ENCODE data around the gene PRF1.

The PRF1 gene

DNA sequence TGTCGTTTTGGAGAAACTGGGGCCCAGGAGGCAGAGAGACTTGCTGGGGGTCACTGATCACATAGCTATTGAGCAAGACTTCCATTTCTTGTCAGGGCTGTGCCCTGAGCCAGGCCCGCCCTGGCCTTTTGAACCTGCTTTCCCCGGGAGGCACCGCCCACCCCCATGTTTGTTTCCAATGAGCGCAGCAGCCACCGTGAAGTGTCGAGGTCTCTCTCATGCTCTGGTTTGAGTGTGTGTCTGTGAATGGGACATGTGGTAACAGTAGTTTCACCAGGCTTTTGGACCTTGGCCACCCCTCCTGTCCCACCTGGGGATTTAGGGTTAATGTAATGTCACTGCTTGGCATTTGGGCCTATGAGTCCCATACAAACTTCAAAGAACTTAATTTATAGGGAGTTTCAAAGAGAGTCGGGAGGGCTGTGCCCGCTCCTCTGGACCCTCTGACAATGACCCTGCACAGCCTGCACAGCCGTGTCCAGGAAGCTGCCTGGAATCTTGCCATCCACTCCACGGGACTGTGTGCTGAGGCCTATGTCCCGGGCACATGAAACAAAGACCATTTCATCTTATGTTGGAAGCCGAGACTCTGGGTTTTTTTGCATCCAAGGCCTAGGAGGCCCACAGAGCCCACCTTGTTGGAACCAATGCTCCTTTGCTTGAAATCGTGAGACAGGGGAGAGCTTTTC, 6.3 kb downstream of the PRF1 start:
- DNase-seq (ENCODE audit: extremely low read depth in 1 of 2, low read depth in 1 of 2): no peak

DNA sequence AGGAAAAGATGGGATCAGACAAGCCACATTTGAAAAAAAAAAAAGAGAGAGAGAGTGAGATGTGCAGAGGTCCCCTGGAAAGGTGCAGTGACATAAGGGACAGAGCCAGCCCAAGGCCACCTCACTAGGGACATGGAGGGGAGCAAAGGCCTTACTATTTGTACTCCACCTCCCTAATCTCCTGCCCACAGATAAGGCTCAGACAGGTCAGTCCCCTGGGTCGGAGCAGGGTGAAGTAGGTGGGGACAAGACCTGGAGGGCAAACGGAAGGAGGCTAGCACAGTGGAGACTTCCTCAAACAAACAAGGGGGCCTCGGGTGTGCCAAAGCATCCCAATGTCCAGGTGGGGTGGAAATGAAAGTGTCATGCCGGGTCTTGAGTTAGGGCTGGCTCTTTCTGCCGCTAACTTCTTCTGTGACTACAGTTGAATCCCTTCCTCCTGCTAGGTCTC, 7.0 kb downstream of the PRF1 start:
- DNase-seq (ENCODE audit: extremely low read depth in 1 of 2, low read depth in 1 of 2): no peak

DNA sequence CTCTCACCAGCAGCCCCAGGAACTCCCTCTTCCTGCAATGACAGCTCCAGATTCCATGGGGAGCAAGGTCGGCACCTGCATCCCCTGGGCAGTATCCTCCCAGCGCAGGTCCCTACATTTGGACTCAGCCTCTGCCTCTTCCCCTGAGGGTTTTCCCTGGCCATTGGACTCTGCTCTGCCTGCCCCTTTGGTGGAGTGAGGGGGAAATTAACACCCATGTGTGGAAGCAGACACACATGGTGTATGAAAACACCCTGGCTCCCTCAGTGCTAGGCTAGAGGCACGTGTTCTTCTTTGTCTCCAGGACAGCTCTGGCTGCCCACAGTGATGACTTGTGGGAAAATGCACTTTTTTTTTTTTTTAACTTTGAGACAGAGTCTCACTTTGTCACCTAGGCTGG, 8.4 kb downstream of the PRF1 start:
- no peak for DNase-seq (ENCODE audit: extremely low read depth in 1 of 2, low read depth in 1 of 2)

DNA sequence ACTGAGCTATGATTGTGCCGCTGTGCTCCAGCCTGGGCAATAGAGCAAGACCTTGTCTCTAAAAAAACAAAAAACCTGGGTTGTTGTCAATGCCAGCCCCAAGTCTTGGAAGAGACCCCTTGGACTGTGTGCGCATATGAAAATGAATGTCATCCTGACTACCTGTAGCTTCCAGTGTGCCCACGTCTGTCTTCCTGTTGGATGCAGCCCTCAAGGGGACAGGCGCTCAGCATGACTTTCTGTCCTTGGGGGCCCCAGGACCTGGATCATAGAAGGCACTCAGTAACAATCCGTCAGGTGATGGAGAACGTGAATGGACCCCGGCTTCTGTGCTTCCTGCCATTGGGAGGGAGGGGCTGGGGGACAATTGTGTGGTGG, 9.0 kb downstream of the PRF1 start:
- DNase-seq (ENCODE audit: extremely low read depth in 1 of 2, low read depth in 1 of 2): no peak

DNA sequence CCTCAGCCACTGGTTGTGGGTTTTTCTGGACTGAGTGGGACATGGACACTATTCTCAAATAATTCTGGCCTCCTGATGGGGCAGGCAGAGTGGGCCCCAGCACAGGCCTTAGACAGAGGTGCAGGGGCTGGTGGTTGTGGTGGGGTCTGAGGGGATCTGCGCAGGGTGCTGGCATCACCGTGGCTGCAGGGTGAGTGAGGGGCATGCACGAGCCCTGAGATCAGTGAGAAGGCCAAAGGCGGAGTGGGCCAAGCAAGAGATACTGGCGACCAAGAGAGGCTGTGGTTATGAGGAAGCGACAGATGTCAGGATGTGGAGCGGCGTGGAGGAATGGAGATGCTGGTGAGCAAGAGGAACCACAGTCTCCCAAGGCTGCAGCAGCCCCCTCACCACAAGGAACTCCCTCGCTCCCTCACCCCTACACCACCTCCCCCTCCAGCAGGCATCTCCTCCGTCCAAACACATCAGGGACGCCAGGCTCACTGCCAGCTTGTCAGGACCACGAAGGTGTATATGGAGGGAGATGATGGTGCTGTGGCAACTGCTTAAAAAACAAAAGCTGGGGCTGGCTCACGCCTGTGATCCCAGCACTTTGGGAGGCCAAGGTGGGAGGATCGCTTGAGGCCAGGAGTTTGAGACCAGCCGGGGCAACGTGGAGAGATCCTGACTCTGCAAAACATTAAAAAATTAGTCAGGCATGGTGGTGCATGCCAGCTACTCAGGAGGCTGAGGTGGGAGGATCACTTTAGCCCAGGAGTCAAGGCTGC, 9.6 kb downstream of the PRF1 start:
- DNase-seq (ENCODE audit: extremely low read depth in 1 of 2, low read depth in 1 of 2): no peak

DNA sequence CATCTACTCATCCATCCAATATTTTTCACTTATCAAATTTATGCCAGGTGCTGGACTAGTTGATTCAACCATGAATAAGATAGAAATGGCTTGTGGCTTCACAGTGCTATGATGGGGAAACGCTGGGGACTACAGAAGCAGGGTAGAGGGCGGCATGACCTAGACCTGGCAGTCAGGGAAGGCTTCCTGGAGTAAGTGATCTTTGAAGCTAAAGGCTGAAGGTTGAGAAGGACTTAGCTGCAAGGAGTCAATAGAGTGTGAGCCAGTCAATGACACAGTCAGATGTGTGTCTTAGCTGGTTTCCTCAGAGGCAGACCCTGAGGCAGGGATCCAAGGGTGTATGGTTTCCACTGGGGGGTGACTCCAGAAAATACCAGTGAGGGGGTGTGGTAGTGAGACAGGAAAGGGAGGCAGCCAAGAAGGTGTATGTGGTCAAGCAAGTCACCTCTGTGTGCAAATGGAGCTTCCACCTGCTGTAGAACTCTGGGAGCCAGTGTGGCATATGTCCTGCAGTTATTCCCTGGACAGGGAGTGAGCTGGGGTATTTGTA, 10.3 kb downstream of the PRF1 start:
- DNase-seq (ENCODE audit: extremely low read depth in 1 of 2, low read depth in 1 of 2): no peak

DNA sequence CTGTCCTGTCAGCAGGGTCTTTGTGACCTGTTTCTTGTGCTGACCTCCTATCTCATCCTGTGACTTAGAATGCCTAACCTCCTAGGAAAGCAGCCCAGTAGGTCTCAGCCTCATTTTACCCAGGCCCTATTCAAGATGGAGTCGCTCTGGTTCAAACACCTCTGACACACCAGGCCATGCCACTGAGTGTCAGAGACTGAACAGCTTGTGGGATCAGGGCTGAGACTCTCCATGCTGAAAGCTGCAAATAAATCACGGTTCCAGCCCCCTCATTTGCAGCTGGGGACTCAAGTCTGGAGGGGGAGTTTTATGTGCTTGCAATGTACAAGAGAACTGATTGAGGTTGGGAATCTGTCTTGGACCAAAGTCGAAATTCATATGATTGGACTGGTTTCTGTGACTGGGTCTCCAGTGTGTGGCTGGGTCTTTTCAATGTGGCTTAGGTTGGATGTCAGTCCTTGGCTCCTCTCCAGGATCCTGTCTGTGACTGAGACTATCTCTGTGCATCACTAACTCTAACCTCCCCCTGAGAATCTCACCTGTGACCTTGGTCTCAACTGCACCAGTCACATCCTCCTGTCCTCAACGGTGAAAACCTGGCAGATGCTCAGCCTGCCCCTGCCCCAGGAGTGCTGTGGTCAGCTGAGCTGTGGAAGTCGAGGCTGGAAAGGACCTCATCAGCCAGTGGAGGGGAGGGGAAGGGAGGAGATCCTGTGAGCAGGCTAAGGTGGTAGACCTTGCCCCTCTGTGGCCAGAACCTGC, 11.7 kb downstream of the PRF1 start:
- no peak for DNase-seq (ENCODE audit: extremely low read depth in 1 of 2, low read depth in 1 of 2)

DNA sequence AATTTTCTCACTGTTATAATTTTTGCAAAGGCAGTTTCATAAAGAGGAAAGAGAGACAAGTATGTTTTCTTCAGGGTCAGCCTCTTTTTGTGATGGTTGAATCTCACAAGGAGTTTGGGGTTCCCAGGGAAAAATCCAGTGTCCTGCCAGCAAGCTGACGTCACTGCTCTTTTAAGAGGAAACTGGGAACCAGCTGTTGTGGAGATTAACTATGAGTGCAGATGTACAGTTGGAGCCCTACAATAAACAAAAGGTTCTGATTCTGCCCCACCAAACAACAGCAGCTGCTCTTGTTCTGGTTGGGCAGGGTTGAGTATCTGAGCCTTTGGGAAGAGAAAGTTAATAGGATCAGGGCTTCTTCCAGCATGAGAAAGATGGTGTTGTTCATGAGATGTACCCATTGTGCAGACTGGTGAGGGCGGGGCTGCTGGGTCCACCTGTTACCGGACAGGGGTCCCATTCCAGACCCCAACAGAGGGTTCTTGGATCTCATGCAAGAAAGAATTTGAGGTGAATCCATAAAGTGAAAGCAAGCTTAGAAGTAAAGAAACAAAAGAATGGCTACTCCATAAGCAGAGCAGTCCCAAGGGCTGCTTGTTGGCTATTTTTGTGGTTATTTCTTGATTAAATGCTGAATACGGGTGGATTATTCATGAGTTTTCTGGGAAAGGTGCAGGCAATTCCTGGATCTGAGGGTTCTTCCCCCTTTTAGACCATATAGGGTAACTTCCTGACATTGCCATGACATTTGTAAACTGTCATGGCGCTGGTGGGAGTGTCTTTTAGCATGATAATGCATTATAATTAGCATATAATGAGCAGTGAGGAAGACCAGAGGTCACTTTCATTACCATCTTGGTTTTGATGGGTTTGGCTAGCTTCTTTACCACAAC, 12.5 kb downstream of the PRF1 start:
- DNase-seq (ENCODE audit: extremely low read depth in 1 of 2, low read depth in 1 of 2): no peak

DNA sequence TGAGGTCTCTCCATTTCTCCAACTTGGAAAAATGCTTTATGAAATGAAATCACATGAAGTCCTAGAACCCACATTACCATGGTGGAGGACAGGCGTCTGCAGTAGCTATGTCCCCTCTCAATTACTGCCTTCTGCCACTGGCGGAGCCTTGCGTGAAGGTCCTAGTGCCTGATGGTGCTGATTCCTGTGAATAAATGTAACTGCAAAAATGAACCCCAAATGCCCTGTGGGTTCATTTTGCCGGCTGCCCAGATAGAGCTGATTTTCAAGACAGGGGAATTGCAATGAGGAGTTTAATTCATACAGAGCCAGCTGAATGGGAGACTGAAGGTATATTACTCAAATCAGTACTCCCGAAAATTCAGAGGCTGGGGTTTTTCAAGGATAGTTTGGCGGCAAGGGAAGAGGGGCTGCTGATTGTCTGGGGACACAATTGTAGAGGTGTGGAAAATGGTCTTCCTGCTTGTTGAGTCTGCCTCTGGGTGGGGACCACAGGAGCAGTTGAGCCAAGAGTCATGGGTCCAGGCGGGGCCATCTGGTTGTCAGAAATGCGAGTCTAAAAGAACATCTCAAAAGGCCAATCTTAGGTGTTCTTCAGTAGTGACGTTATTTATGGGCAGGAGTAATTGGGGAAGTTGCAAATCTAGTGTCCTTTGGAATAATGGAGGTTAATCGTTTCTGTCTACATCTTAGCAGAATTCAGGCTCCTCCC, 13.5 kb downstream of the PRF1 start:
- DNase-seq (ENCODE audit: extremely low read depth in 1 of 2, low read depth in 1 of 2): no peak

DNA sequence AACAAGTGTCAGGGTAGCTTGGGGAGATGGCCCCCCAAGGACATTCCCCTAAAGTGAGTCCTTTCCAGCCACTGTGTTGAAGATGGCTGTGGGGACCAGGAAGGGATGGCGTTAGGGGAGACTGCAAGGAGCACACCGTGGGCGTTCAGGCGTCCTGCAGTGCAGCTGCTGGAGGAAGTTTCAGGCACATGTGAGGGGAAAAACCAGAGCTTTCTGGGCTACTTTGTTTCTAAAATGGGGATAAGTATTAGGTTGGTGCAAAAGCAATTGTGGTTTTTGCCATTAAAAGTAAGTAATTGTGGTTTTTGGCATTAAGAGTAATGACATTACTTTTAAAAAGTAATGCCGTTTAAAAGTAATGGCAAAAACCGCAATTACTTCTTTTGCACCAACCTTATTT, 14.3 kb downstream of the PRF1 start:
- DNase-seq (ENCODE audit: extremely low read depth in 1 of 2, low read depth in 1 of 2): no peak

DNA sequence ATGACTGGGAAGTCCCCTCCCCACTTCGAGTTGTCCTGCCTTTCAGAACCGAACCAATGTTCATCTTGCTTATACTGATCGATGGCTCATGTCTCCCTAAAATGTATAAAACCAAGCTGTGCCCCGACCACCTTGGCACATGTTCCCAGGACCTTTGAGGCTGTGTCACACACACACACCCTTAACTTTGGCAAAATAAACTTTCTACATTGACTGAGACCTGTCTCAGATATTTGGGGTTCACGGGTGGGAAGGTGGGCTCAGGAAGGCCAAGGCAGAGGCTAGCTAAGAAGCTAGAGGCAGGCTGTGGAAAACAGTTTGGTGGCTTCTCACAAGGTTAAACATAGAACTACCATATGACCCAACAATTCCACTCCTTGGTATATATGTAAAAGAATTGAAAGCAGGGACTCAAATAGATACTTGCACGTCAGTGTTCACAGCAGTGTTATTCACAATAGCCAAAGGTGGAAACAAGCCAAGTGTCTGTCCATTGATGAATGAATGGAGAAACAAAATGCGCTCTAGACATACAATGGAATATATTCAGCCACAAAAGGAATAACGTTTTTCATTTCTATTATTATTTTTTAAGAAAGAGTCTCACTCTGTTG, 15.4 kb downstream of the PRF1 start:
- DNase-seq (ENCODE audit: extremely low read depth in 1 of 2, low read depth in 1 of 2): no peak

DNA sequence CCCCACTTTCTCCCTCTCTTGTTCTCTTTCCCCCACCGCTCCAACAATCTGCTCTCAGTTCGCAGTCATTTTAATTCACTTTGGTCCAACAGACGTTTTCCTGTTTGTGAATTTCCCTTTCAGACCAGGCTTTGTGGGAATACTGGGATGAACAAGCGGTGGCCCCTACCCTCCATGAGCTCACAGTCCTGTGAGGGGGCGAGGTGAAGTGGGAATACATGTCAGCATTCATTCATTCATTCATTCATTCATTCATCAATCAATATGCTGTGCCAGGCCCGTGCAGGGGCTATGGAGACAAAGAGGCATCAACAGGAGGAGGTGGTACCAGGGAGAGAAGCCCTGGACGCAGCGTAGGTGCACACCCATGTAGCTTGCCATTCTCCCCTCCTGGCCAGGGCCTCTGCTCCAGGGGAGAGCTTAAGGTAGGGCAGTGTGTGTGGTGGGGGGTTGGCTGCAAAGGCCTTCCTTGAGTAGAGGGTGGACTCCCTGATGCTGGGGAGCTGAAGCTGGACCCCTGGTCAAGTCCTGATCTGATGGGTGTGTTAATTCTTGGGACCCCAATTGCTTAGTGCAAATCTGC, 16.1 kb downstream of the PRF1 start:
- no peak for DNase-seq (ENCODE audit: extremely low read depth in 1 of 2, low read depth in 1 of 2)

DNA sequence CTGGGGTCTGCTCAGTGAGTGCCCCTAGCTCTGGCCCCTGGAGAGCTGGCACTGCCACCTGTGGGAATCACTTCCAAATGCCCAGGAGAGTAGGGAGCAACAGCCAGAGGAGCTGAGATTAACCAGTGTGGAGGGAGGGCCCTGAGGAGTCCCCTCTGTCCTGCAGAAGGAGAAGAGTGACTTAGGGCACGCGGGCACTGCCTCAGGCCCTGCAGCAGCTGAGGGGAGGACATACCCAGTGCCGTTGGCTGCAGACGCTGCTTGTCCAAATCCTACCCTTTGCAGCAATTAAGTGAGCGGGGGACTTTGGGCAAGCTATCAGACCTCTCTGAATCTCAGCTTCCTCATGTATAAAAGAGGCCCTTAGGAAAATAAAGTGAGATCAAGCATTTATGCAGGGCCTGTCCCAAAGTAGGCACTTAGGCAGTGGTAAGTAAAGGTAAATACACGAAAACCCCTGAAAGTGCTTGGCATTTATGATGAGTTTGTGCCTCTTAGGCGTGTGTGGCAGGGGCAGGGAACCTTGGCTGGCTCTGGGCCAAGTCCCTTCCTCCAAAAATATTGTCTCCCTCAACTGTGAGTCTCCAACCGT, 16.9 kb downstream of the PRF1 start:
- DNase-seq (ENCODE audit: extremely low read depth in 1 of 2, low read depth in 1 of 2): no peak

DNA sequence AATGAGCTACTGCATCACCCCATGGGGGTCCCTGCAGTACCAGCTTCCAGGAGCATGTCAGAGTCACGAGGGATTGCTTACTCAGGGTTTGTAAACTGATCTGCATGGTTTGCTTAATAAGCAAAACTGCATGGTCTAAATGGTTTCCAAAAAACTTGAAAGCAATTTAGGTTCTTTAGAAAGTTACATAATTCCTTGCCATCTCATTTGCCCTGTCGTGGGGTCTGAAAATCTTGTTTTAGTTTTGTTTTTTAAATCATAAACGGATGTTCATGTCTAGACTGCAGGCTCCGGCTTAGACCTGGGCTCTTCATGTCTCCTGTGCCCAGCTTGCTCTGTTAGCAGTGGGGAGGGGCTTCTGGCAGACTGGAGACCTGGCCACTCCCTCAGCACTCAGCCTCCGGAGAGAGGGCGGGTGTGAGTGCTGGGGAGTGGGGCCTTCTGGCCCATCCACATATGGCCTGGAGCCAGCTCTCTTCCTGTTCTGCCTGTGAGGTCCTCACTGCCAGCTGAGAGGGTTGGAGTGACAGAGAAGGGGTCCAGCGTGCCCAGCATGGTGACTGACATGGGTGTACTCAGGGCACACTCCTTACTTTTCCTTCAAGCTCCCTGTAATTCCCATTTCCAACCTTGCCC, 17.5 kb downstream of the PRF1 start:
- DNase-seq (ENCODE audit: extremely low read depth in 1 of 2, low read depth in 1 of 2): no peak

DNA sequence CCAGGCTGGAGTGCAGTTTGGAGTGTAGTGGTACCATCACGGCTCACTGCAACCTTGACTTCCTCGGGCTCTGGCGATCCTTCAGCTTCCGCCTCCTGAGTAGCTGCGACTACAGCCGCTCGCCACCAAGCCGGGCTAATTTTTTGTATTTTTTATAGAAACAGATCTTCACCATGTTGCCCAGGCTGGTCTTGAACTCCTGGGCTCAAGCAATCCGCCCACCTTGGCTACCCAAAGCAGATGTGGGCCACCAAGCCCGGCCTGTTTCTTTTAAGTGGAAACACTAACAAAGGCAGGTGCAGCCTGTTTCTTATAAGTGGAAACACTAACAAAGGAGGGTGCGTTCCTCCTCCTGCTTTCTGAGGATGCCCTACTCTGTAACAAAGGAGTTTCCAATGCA, 18.2 kb downstream of the PRF1 start:
- no peak for DNase-seq (ENCODE audit: extremely low read depth in 1 of 2, low read depth in 1 of 2)

DNA sequence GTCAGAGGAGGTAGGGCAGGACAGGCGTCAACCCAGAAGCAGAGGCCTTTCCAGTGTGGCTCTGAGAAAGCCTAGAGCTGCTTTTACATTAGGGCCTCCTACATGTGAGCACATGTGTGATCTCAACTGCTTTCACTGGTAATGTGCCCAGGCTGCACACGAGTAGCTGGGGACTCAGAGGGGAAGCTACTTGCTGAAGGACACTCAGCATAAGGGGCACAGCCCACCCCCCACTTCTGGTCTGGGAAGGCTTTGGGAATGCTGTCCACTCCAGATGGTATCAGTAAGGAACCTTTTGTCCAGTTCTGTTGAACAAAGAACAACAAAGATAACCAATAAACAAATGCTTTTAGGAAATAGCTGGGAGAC, 18.9 kb downstream of the PRF1 start:
- no peak for DNase-seq (ENCODE audit: extremely low read depth in 1 of 2, low read depth in 1 of 2)

DNA sequence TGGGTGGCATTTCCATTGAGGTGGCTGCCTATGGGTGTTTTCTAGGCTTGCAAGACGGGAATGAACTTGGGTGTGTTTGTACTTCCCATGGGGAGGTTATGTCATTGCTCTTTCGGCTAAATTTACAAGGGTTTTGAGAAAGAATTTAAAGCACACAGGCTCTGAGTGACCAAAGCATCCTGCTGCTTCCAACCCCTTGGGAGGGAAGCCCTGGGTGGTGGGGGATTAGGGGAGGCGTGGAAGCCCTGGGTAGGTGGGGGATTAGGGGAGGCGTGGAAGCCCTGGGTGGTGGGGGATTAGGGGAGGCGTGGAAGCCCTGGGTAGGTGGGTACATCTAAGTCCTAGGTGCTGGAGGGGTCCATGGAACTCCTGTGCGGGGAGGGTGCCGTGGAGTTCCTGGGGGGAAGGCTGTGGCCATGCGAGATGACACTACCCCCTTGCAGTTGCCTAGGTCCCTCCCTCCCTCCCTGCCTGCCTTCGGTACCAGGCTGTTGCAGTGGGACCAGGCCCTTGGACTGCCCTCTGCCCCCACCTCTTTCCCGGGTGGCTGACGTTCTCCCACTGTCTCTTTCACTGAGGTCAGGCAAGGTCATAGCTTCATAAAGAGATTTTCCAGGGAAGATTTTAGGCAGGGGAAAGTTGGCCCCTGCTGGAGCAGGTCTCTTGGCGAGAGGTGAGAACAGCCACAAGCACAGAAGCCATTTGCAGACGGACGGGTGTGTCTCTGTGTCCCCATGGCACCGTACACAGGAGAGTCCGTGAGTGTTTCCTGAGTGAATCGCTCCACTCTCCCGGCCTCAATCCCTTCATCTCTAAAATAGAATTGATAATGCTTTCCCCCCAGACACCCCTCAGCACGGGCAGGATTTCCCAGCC, 19.5 kb downstream of the PRF1 start:
- no peak for DNase-seq (ENCODE audit: extremely low read depth in 1 of 2, low read depth in 1 of 2)

All from stimulated activated CD8-positive, alpha-beta memory T cell treated with anti-CD3 and anti-CD28 coated beads, Interleukin-7, amount 100 ng/mL, for 48 hours (primary cell).